Loucy (cell line): ENCODE measurements around the gene FXYD3.

Experiments
- H2AFZ ChIP-seq: fragments of 200-600 bp; sonication (generic); 2 replicates; pipeline ENCODE4 v1.6.0; 2016; ENCODE audit warnings: antibody characterized with exemption, mild to moderate bottlenecking, low read length, moderate library complexity
- H3F3A ChIP-seq: fragments of 200-600 bp; 2 replicates; pipeline ENCODE4 v1.6.0; 2016; ENCODE audit warnings: antibody characterized with exemption, low read depth, mild to moderate bottlenecking
- H3K27me3 ChIP-seq: fragments of 200-600 bp; sonication (generic); 2 replicates; pipeline ENCODE4 v1.6.1; 2014; ENCODE audit warnings: low read length, mild to moderate bottlenecking; ENCODE audit not compliant: insufficient read depth, poor library complexity, severe bottlenecking
- H3K36me3 ChIP-seq: fragments of 200-600 bp; sonication (generic); 2 replicates; pipeline ENCODE4 v1.6.1; 2016; ENCODE audit warnings: low read length; ENCODE audit not compliant: insufficient read depth
- H3K4me1 ChIP-seq: fragments of 200-600 bp; sonication (generic); 2 replicates; pipeline ENCODE4 v1.5.1; 2014; ENCODE audit warnings: low read length, mild to moderate bottlenecking; ENCODE audit not compliant: insufficient read depth, poor library complexity, severe bottlenecking
- H3K4me2 ChIP-seq: fragments of 200-600 bp; sonication (generic); 2 replicates; pipeline ENCODE4 v1.6.0; 2014; ENCODE audit warnings: antibody characterized with exemption, low read length, low read depth, mild to moderate bottlenecking; ENCODE audit not compliant: poor library complexity, severe bottlenecking
- H3K4me3 ChIP-seq: fragments of 200-600 bp; sonication (generic); 2 replicates; pipeline ENCODE4 v1.5.1; 2014; ENCODE audit warnings: low read length, mild to moderate bottlenecking, mixed read lengths; ENCODE audit not compliant: poor library complexity, severe bottlenecking
- H3K79me2 ChIP-seq: fragments of 200-600 bp; sonication (generic); 2 replicates; pipeline ENCODE4 v1.6.1; 2014; ENCODE audit warnings: low read length; ENCODE audit not compliant: insufficient read depth
- H3K9ac ChIP-seq: fragments of 200-600 bp; sonication (generic); 2 replicates; pipeline ENCODE4 v1.6.0; 2014; ENCODE audit warnings: mild to moderate bottlenecking, low read depth, low read length, moderate library complexity; ENCODE audit not compliant: poor library complexity, severe bottlenecking
- H3K9me2 ChIP-seq: fragments of 200-600 bp; sonication (generic); replicated peaks from 2 replicates; pipeline ENCODE4 v1.6.1; 2016; ENCODE audit warnings: low read depth, low read length, mixed read lengths
- H3K9me3 ChIP-seq: fragments of 200-600 bp; sonication (generic); 2 replicates; pipeline ENCODE4 v1.6.1; 2014; ENCODE audit warnings: mild to moderate bottlenecking, antibody characterized with exemption, low read length, low read depth; ENCODE audit not compliant: insufficient read depth
- H4K20me1 ChIP-seq: fragments of 200-600 bp; sonication (generic); 2 replicates; pipeline ENCODE4 v1.6.0; 2014; ENCODE audit warnings: antibody characterized with exemption, low read length, mild to moderate bottlenecking; ENCODE audit not compliant: insufficient read depth, poor library complexity, severe bottlenecking
- CTCF ChIP-seq: fragments of 200-600 bp; sonication (generic); conservative IDR thresholded peaks from 2 replicates; pipeline ENCODE4 v1.5.1; 2014; ENCODE audit warnings: mild to moderate bottlenecking, antibody characterized with exemption, low read length
- EZH2phosphoT487 ChIP-seq: fragments of 200-600 bp; IDR thresholded peaks from 2 replicates; pipeline ENCODE4 v1.6.1; 2018; ENCODE audit warnings: antibody characterized with exemption, mild to moderate bottlenecking, moderate library complexity, borderline replicate concordance

Gene FXYD3

GRCh38 chr19:35159606-35160005, 44.0 kb downstream of the FXYD3 start:
- Histone ChIP-seq H3F3A (no peaks in the 10 kb centered on the region), H3K9me3 (no peaks in the 10 kb centered on the region), H3K4me3 (no peak overlapping the region), H2AFZ (no peak overlapping the region), H3K4me1 (peaks cover 15% of the 10 kb centered on the region), H3K9me2 (no peaks in the 10 kb centered on the region), H4K20me1 (peaks cover 34% of the 10 kb centered on the region), H3K36me3 (peaks cover 64% of the 10 kb centered on the region; the same call in 1 of the 2 replicates), H3K9ac (no peak overlapping the region), H3K79me2 (peaks cover 47% of the 10 kb centered on the region), H3K4me2 (no peak overlapping the region), H3K27me3 (no peaks in the 10 kb centered on the region)
- no peak for TF ChIP-seq CTCF
- no peak for TF ChIP-seq EZH2phosphoT487

GRCh38 chr19:35160629-35161433, 45.2 kb downstream of the FXYD3 start:
- Histone ChIP-seq H3K4me1 (peaks cover 12% of the 10 kb centered on the region), H3K27me3 (no peaks in the 10 kb centered on the region), H3K9me3 (no peaks in the 10 kb centered on the region), H3K4me3 (no peak overlapping the region), H3K9ac (no peak overlapping the region), H2AFZ (no peak overlapping the region), H3K9me2 (no peaks in the 10 kb centered on the region), H3K36me3 (peaks cover 76% of the 10 kb centered on the region; the same call in 1 of the 2 replicates), H3K79me2 (peaks cover 35% of the 10 kb centered on the region), H3K4me2 (no peak overlapping the region), H4K20me1 (peaks cover 22% of the 10 kb centered on the region), H3F3A (no peaks in the 10 kb centered on the region)
- TF ChIP-seq CTCF: no peak
- TF ChIP-seq EZH2phosphoT487: no peak

- Histone ChIP-seq H3K9ac (no peak overlapping the region), H3K9me3 (peaks cover 5% of the 10 kb centered on the region; the same call in 1 of the 2 replicates), H3K79me2 (peaks cover 30% of the 10 kb centered on the region), H3K27me3 (no peaks in the 10 kb centered on the region), H2AFZ (no peak overlapping the region), H3F3A (no peaks in the 10 kb centered on the region), H3K9me2 (no peaks in the 10 kb centered on the region), H3K4me3 (no peak overlapping the region), H4K20me1 (peaks cover 17% of the 10 kb centered on the region), H3K4me1 (peaks cover 11% of the 10 kb centered on the region), H3K36me3 (peaks cover 82% of the 10 kb centered on the region), H3K4me2 (no peak overlapping the region)
- TF ChIP-seq EZH2phosphoT487 (no peak), CTCF (no peak)
Measured at GRCh38 chr19:35161434-35161743, 45.8 kb downstream of the FXYD3 start.
